Measurements from ENCODE around the gene PPP6R2.

PPP6R2 gene

DNA sequence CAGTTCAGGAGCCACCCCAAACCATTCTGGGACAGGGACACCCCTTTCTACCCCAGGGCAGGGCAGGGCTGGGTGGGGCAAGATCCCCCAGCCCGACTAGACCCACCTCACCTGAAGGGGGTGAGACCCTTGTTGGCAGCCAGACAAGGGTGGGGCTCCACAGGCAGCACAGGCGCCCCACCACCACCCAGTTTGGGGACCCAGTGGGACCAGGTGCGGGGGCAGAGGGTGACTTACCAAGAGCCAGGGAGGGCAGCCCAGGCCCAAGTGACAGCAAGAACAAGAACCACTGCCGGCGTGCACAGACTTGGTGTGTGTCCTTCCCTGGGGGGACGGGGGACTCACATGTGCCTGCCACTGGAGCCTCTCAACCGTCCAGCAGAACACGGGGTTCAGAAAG lies 140.4 kb downstream of the PPP6R2 start:
- ChIA-PET CTCF (interaction anchor here (1.0 to 1.2 kb wide), 2 partner anchors 22 to 142 kb away, joined by 3 read pairs; no protein-coding TSS in a partner anchor), POLR2A (no interaction called here)
- DNase-seq (ENCODE audit: low read depth, low spot score) = no peak
- no peak for TF ChIP-seq CTCF (IDR thresholded peaks at IDR 0.05; ENCODE audit: insufficient read depth, low read length, missing control alignments)
- H3K4me3 ChIP-seq (ENCODE audit: low read depth, low read length) = no peak overlapping the region

GRCh38 chr22:50483977-50484853 lies 141.1 kb downstream of the PPP6R2 start:
- no peak overlapping the region for H3K4me3 ChIP-seq (ENCODE audit: low read depth, low read length)
- no peak for TF ChIP-seq CTCF (IDR thresholded peaks at IDR 0.05; ENCODE audit: insufficient read depth, low read length, missing control alignments)
- POLR2A ChIA-PET = no interaction called here
- DNase-seq (ENCODE audit: low read depth, low spot score) = no peak
- CTCF ChIA-PET = interaction anchor here (1.0 to 3.8 kb wide), 2 partner anchors 13 to 21 kb away, joined by 3 to 24 read pairs; no protein-coding TSS in a partner anchor

DNA sequence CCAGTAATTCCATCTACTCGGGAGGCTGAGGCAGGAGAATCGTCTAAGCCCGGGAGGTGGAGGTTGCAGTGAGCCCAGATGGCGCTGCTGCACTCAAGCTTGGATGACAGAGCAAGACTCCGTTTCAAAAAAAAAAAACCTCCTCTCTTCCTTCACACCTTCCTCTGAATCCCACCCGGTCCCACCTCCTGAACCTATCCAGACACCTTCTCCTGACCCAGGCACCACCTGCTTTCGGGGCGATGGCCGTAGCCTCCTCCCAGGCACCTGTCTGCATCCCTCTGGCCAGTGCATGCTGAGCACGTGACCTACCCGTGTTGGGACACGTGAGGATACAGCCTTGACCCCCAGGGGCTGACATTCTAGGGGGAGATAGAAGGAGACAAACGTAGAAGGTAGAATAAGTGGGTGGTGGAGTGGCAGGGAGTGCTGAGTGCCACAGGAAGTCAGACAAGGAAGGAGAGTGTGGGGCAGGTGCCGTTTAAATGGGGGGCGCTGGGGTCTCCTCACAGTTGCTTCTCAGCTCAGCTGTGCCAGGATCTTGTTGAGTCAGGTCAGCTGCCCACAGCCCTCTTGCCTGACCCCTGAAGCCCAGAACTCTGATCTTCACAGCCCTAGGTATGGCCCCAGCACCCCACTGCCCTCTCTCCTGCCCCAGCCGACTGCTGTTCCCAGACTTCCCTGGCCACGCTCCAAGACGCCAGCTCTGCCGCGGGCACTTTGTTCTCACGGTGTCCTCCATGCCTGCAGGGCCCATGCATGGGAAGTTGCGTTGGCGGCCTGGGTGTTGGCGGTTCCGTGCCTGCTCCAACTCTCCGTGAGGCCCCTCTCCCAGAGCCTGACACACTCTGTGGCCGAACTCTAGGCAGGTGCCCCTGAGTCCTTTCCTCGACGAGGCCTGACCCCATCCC lies 142.3 kb downstream of the PPP6R2 start:
- POLR2A ChIA-PET = interaction anchor here (0.6 kb wide), 1 partner anchor 214 kb away, joined by 3 read pairs; no protein-coding TSS in a partner anchor
- TF ChIP-seq CTCF (IDR thresholded peaks at IDR 0.05; ENCODE audit: insufficient read depth, low read length, missing control alignments) = no peak

GRCh38 chr22:50486561-50487289 lies 143.6 kb downstream of the PPP6R2 start, which contains the start of gene MIOX:
Gene MIOX, plus strand, starts transcription at chr22:50486859. Its CDS starts 39 bp downstream, at chr22:50486898.
- H3K4me3 ChIP-seq (ENCODE audit: low read depth, low read length) = no peak within 1 kb of the TSS
- no peak for DNase-seq (ENCODE audit: low read depth, low spot score)
- no peak for TF ChIP-seq CTCF (IDR thresholded peaks at IDR 0.05; ENCODE audit: insufficient read depth, low read length, missing control alignments)
- ChIA-PET POLR2A (interaction anchor here (0.5 to 1.2 kb wide), 4 partner anchors 21 to 215 kb away, joined by 3 to 4 read pairs (median 3); partner anchors contain the start of genes LMF2 and SCO2), CTCF (interaction anchor here (3.8 kb wide), 1 partner anchor 11 kb away, joined by 24 read pairs; no protein-coding TSS in a partner anchor)

More for the DNA sequence above, 142.3 kb downstream of the PPP6R2 start:
- no peak for DNase-seq (ENCODE audit: low read depth, low spot score)
- H3K4me3 ChIP-seq (ENCODE audit: low read depth, low read length) = no peak overlapping the region
- CTCF ChIA-PET = interaction anchor here (3.8 kb wide), 1 partner anchor 12 kb away, joined by 24 read pairs; no protein-coding TSS in a partner anchor

DNA sequence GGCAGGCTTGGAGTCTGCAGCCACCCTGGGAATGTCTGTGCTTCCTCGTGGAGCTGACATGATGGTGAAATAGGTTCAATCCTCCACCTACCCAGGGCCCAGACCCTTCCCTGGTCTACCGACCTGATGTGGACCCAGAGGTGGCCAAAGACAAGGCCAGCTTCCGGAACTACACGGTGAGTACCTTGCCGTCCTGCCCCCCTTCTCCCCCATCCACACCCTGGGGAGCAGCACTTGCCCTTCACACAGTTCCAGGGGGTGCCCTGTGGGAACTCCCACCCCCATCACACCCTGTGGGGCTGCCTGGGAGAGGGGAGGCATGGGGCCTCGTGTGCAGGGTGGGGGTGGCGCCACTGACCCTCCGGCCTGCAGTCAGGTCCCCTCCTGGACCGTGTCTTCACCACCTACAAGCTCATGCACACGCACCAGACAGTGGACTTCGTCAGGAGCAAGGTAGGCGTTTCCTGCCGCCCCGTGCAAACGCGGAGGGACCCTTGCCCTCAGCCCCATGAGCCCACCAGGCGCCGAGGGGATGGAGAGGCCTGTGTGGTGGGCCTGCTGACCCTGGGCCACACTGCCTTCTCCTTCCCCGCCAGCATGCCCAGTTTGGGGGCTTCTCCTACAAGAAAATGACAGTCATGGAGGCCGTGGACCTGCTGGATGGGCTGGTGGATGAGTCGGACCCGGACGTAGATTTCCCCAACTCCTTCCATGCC lies 144.3 kb downstream of the PPP6R2 start:
- POLR2A ChIA-PET = interaction anchor here (0.5 to 1.2 kb wide), 4 partner anchors 20 to 216 kb away, joined by 3 to 4 read pairs (median 3); partner anchors contain the start of genes LMF2 and SCO2
- no peak for TF ChIP-seq CTCF (IDR thresholded peaks at IDR 0.05; ENCODE audit: insufficient read depth, low read length, missing control alignments)
- DNase-seq (ENCODE audit: low read depth, low spot score) = no peak
- CTCF ChIA-PET = interaction anchor here (3.8 kb wide), 1 partner anchor 10 kb away, joined by 24 read pairs; no protein-coding TSS in a partner anchor
- H3K4me3 ChIP-seq (ENCODE audit: low read depth, low read length) = no peak overlapping the region

All from AG04449 (cell line).